GM23248 (cell line): ENCODE data around the gene UGT1A5.

ENCODE experiments used
- EZH2 ChIP-seq: fragments of 200-600 bp; sonication (generic); IDR thresholded peaks from 2 replicates; pipeline ENCODE4 v1.6.1; 2018; ENCODE audit warnings: antibody characterized with exemption, mild to moderate bottlenecking; ENCODE audit not compliant: insufficient read depth, poor library complexity, severe bottlenecking
- EZH2phosphoT487 ChIP-seq: fragments of 200-600 bp; sonication (generic); IDR thresholded peaks from 2 replicates; pipeline ENCODE4 v1.6.1; 2018; ENCODE audit warnings: antibody characterized with exemption, moderate library complexity, mild to moderate bottlenecking, low read depth; ENCODE audit not compliant: insufficient read depth

GRCh38 chr2:233747283-233747544, 34.5 kb downstream of the UGT1A5 start:
- TF ChIP-seq EZH2 (no peak), EZH2phosphoT487 (no peak)
